SU-DHL-6 (cell line): ENCODE results near the gene TOLLIP.
"Not testable (repeated sequence)": the region's sequence is repeated elsewhere in the genome, so short reads cannot be mapped to it uniquely, and the experiment has no call there.

ENCODE experiments used
- H2AFZ ChIP-seq: fragments of 200-600 bp; sonication (generic); 2 replicates; pipeline ENCODE4 v1.6.1; 2014; ENCODE audit warnings: low read depth, mild to moderate bottlenecking, moderate library complexity, mixed read lengths, antibody characterized with exemption, low read length; ENCODE audit not compliant: severe bottlenecking
- H3F3A ChIP-seq: fragments of 200-600 bp; shearing (Covaris generic); 2 replicates; pipeline ENCODE4 v1.6.0; 2016; ENCODE audit warnings: antibody characterized with exemption, mild to moderate bottlenecking; ENCODE audit not compliant: insufficient read depth
- H3K27ac ChIP-seq: fragments of 200-600 bp; sonication (generic); 2 replicates; pipeline ENCODE4 v1.5.1; 2016; ENCODE audit warnings: low read depth, mild to moderate bottlenecking, low read length, moderate library complexity, mixed read lengths
- H3K27me3 ChIP-seq: fragments of 200-600 bp; sonication (generic), shearing (Covaris generic); 2 replicates; pipeline ENCODE4 v1.6.0; 2014; ENCODE audit warnings: mild to moderate bottlenecking, low read length
- H3K36me3 ChIP-seq: fragments of 200-600 bp; sonication (generic); 2 replicates; pipeline ENCODE4 v1.6.1; 2014; ENCODE audit warnings: mild to moderate bottlenecking, low read length, mixed read lengths
- H3K4me2 ChIP-seq: fragments of 300-600, 200-600 bp; shearing (Covaris generic), sonication (generic); 2 replicates; pipeline ENCODE4 v1.6.0; 2014; ENCODE audit warnings: low read length, low read depth, mild to moderate bottlenecking; ENCODE audit not compliant: poor library complexity, severe bottlenecking
- H3K4me3 ChIP-seq: fragments of 200-600 bp; sonication (generic); 2 replicates; pipeline ENCODE4 v1.5.1; 2014; ENCODE audit warnings: antibody characterized with exemption, low read length, mild to moderate bottlenecking, mixed read lengths; ENCODE audit not compliant: insufficient read depth, poor library complexity, severe bottlenecking
- H3K79me2 ChIP-seq: fragments of 200-600 bp; sonication (generic); 2 replicates; pipeline ENCODE4 v1.6.1; 2014; ENCODE audit warnings: mild to moderate bottlenecking, low read length, moderate library complexity; ENCODE audit not compliant: insufficient read depth
- H3K9ac ChIP-seq: fragments of 200-600 bp; sonication (generic); 2 replicates; pipeline ENCODE4 v1.7.0; 2014; ENCODE audit warnings: mild to moderate bottlenecking, low read length
- H3K9me2 ChIP-seq: fragments of 200-600 bp; sonication (generic); replicated peaks from 2 replicates; pipeline ENCODE4 v1.6.1; 2014; ENCODE audit warnings: low read length; ENCODE audit not compliant: insufficient read depth
- H3K9me3 ChIP-seq: fragments of 200-600 bp; sonication (generic); 2 replicates; pipeline ENCODE4 v1.6.1; 2014; ENCODE audit warnings: low read length, mixed read lengths; ENCODE audit not compliant: insufficient read depth
- H4K20me1 ChIP-seq: fragments of 200-600 bp; sonication (generic); 2 replicates; pipeline ENCODE4 v1.6.1; 2014; ENCODE audit warnings: low read depth, mild to moderate bottlenecking, antibody characterized with exemption, low read length, moderate library complexity, mixed read lengths
- EZH2phosphoT487 ChIP-seq: fragments of 200-600 bp; sonication (generic), shearing (Covaris generic); conservative IDR thresholded peaks from 2 replicates; pipeline ENCODE4 v1.6.1; 2018; ENCODE audit warnings: mild to moderate bottlenecking, antibody characterized with exemption, low read length, moderate library complexity, mixed read lengths
- TF ChIP-seq, protein P1 (sequence below): fragments of 200-600 bp; sonication (generic); IDR thresholded peaks from one replicate; pipeline ENCODE4 v1.5.1; 2017; ENCODE audit warnings: antibody characterized with exemption, mild to moderate bottlenecking, low read length, moderate library complexity; ENCODE audit not compliant: insufficient read depth, poor library complexity, severe bottlenecking

Gene TOLLIP

DNA sequence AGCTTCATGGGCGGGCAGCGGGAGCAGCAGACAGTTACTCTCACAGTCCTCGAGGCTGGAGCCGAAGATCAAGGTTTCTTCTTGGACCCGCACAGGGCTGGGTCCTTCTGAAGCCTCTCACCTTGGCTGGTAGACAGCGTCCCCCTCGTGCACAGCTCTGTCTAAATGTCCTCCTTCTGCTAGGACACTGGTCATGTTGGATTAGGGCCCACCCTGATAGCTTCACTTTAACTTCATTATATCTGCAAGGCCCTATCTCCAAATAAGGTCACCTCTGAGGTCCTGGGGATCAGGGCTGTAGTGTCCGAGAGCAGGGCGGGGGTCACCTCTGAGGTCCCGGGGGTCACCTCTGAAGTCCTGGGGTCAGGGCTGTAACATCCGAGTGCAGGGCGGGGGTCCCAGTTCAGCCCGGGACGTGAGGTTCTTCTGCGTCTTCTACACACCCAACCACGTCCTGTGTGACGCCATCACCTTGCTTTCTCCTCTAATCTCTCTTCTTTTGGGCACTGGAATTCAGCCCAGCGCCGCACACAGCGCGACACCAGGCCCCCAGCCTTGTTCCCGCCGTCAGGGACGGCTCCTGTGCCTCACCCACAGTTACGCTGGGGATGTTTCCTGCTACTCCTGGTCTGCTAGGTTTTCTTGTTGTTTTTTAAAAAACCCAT lies 34.1 kb upstream of the TOLLIP start:
- Histone ChIP-seq H3K4me3 (no peak overlapping the region), H3K9me3 (no peaks in the 10 kb centered on the region), H3F3A (no peaks in the 10 kb centered on the region), H2AFZ (no peak overlapping the region), H3K9ac (no peak overlapping the region), H3K79me2 (no peaks in the 10 kb centered on the region), H3K27me3 (no peaks in the 10 kb centered on the region), H4K20me1 (no peaks in the 10 kb centered on the region), H3K36me3 (no peaks in the 10 kb centered on the region), H3K4me2 (no peak overlapping the region), H3K27ac (no peak overlapping the region), H3K9me2 (no peaks in the 10 kb centered on the region)
- TF ChIP-seq, protein P1, sequence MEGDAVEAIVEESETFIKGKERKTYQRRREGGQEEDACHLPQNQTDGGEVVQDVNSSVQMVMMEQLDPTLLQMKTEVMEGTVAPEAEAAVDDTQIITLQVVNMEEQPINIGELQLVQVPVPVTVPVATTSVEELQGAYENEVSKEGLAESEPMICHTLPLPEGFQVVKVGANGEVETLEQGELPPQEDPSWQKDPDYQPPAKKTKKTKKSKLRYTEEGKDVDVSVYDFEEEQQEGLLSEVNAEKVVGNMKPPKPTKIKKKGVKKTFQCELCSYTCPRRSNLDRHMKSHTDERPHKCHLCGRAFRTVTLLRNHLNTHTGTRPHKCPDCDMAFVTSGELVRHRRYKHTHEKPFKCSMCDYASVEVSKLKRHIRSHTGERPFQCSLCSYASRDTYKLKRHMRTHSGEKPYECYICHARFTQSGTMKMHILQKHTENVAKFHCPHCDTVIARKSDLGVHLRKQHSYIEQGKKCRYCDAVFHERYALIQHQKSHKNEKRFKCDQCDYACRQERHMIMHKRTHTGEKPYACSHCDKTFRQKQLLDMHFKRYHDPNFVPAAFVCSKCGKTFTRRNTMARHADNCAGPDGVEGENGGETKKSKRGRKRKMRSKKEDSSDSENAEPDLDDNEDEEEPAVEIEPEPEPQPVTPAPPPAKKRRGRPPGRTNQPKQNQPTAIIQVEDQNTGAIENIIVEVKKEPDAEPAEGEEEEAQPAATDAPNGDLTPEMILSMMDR = no peak
- TF ChIP-seq EZH2phosphoT487 = no peak

GRCh38 chr11:1342946-1343345 lies 33.5 kb upstream of the TOLLIP start:
- no peaks in the 10 kb centered on the region for H3K27me3 ChIP-seq
- no peak overlapping the region for H3K4me2 ChIP-seq
- H2AFZ ChIP-seq = no peak overlapping the region
- no peaks in the 10 kb centered on the region for H4K20me1 ChIP-seq
- no peaks in the 10 kb centered on the region for H3F3A ChIP-seq
- H3K9me2 ChIP-seq = no peaks in the 10 kb centered on the region
- no peak for TF ChIP-seq EZH2phosphoT487
- TF ChIP-seq, protein P1 = no peak
- no peak overlapping the region for H3K4me3 ChIP-seq
- H3K27ac ChIP-seq = no peak overlapping the region
- no peaks in the 10 kb centered on the region for H3K36me3 ChIP-seq
- no peaks in the 10 kb centered on the region for H3K9me3 ChIP-seq
- H3K79me2 ChIP-seq = no peaks in the 10 kb centered on the region
- no peak overlapping the region for H3K9ac ChIP-seq

GRCh38 chr11:1341928-1342524 lies 32.6 kb upstream of the TOLLIP start:
- no peaks in the 10 kb centered on the region for H3K79me2 ChIP-seq
- no peak overlapping the region for H3K9ac ChIP-seq
- H3K9me2 ChIP-seq = no peaks in the 10 kb centered on the region
- H3K4me2 ChIP-seq = no peak overlapping the region
- H4K20me1 ChIP-seq = no peaks in the 10 kb centered on the region
- H3K4me3 ChIP-seq = no peak overlapping the region
- H3K9me3 ChIP-seq = no peaks in the 10 kb centered on the region
- H3K36me3 ChIP-seq = no peaks in the 10 kb centered on the region
- no peak for TF ChIP-seq EZH2phosphoT487
- TF ChIP-seq, protein P1 = no peak
- no peaks in the 10 kb centered on the region for H3F3A ChIP-seq
- H2AFZ ChIP-seq = no peak overlapping the region
- no peaks in the 10 kb centered on the region for H3K27me3 ChIP-seq
- no peak overlapping the region for H3K27ac ChIP-seq

- not testable (repeated sequence) for H3K4me2 ChIP-seq, H3K9me3 ChIP-seq, H3K36me3 ChIP-seq, H3K79me2 ChIP-seq, H3K27ac ChIP-seq, H4K20me1 ChIP-seq, H3K9me2 ChIP-seq, H3F3A ChIP-seq, H3K9ac ChIP-seq, H2AFZ ChIP-seq, H3K4me3 ChIP-seq, H3K27me3 ChIP-seq
These were observed 31.8 kb upstream of the TOLLIP start for GRCh38 chr11:1341226-1341625.
